ENCODE measurements around the gene BCLAF3. TPM values are rescaled to one million over a fixed set of nuclear protein-coding genes. Genes with fewer than 3 reads are reported as not detected.
A peak's percentile ranks its signal among the peaks of the same experiment; 100 is the strongest.

BCLAF3 gene
- total and polyA plus RNA-seq, 8 donors, result 2.2 to 6.9 (median 4.5) TPM

DNA sequence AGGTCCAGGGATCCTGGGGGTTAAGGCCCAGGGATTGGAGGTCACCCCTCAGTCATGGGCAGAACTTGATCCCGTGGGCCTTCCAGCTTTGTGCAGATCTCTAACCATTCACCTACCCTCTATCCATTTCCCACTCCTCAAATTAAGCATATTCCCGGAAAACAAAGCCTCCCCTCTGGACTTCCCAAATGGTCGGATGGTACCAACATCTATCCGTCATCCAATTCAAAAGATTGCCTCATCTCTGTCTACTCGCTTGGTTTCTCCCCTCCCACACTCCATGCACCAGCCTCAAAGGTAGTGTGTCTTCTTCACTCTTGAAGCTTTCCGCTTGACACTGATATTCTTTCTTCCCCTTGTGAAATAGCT, 473 bp upstream of the BCLAF3 start:
- H3K4me3 ChIP-seq, result peak overlapping the region in 2 of 4 donors; percentile 60 to 67
- intact Hi-C loops (cut with DNase I), result no loop called here
- DNase-seq, result no peak
- WGBS, 2 donors, result 47 to 63% methylated on average over 6 of the region's 6 CpGs
- H3K4me1 ChIP-seq, result no peaks in the 10 kb centered on the region
- no peak for FAIRE-seq
- no peaks in the 10 kb centered on the region for H3K27me3 ChIP-seq
- no peaks in the 10 kb centered on the region for H3K9me3 ChIP-seq
- H3K27ac ChIP-seq, result peak overlapping the region in 2 of 4 donors; percentile 33 to 72
- no peak for ATAC-seq
- H3K36me3 ChIP-seq, result no peaks in the 10 kb centered on the region
- TF ChIP-seq, protein P1, sequence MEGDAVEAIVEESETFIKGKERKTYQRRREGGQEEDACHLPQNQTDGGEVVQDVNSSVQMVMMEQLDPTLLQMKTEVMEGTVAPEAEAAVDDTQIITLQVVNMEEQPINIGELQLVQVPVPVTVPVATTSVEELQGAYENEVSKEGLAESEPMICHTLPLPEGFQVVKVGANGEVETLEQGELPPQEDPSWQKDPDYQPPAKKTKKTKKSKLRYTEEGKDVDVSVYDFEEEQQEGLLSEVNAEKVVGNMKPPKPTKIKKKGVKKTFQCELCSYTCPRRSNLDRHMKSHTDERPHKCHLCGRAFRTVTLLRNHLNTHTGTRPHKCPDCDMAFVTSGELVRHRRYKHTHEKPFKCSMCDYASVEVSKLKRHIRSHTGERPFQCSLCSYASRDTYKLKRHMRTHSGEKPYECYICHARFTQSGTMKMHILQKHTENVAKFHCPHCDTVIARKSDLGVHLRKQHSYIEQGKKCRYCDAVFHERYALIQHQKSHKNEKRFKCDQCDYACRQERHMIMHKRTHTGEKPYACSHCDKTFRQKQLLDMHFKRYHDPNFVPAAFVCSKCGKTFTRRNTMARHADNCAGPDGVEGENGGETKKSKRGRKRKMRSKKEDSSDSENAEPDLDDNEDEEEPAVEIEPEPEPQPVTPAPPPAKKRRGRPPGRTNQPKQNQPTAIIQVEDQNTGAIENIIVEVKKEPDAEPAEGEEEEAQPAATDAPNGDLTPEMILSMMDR (IDR thresholded peaks at IDR 0.05), result no peak

DNA sequence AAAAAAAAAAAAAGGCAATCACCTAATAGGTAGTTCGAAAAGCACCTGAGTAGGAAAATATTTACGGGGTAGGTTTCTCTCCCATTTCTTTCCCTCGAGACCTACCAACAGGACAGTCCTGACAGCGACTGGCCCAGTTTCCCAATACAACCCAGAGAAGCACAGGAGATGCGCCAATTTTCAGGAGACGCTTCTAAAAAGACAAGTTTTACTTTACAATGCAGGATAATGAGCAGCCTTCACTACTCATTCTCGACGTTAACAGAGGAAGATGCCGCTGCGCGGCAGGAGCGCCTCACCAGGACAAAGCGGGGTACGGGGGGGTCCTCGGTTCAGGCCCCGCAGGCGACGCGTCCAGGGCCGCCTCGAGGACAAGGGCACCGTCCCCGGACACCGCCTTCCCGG, 708 bp downstream of the BCLAF3 start:
- peak overlapping the region; percentile 49 to 67 (median 60) for H3K4me3 ChIP-seq
- H3K4me1 ChIP-seq, result no peaks in the 10 kb centered on the region
- intact Hi-C loops (cut with DNase I), result no loop called here
- H3K27ac ChIP-seq, result peak overlapping the region in 3 of 4 donors; percentile 42 to 84 (median 72)
- ATAC-seq (peak; percentile 4 to 52 (median 16)), DNase-seq (no peak), FAIRE-seq (no peak)
- TF ChIP-seq, protein P1 (IDR thresholded peaks at IDR 0.05), result no peak
- no peaks in the 10 kb centered on the region for H3K9me3 ChIP-seq
- no peaks in the 10 kb centered on the region for H3K36me3 ChIP-seq
- 1 to 17% methylated on average over 24 to 25 of the region's 25 CpGs for WGBS, 2 donors
- H3K27me3 ChIP-seq, result no peaks in the 10 kb centered on the region

DNA sequence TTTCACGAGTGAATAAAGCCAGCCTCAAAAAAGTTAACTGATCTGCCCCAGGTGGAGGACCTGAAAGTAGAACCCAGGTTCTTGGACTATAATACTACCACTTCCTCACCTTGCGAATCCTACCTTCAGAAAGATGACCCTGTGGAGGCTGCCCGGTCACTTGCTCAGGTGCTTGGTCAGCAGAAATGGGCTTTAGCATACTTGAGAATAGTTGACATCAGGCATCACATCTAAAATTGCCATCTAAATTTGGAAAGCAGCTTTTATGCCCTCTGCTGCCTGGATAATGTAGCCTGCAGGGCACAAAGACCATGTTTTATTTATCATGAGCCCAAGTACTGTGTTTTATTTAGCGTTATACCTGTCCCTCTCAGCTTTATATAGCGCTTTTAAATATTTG, 3.0 kb downstream of the BCLAF3 start:
- H3K9me3 ChIP-seq, result no peaks in the 10 kb centered on the region
- no peaks in the 10 kb centered on the region for H3K4me1 ChIP-seq
- no peaks in the 10 kb centered on the region for H3K36me3 ChIP-seq
- ATAC-seq (no peak), DNase-seq (no peak), FAIRE-seq (no peak)
- TF ChIP-seq, protein P1 (IDR thresholded peaks at IDR 0.05), result no peak
- no peak overlapping the region for H3K27ac ChIP-seq
- no peaks in the 10 kb centered on the region for H3K27me3 ChIP-seq
- H3K4me3 ChIP-seq, result no peak overlapping the region
- 81 to 83% methylated on average over 5 of the region's 5 CpGs for WGBS, 2 donors
- intact Hi-C loops (cut with DNase I), result no loop called here

DNA sequence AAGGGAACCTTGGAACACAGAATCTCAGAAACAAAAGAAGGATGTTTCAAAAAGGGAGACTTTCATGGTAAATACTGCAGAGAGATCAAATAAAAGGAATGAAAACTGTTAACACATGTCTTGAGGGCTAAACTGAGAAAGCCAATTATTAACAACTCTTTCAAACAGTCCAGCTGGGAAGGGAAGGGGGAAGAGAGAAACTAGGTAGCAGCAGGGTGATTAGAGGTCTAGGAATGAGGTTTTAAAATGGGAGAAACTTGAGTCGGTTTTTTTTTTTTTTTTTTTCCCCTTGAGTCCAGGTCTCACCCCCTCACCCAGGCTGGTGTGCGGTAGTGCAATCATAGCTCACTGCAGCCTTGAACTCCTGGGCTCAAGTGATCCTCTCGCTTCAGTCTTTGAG, 4.3 kb downstream of the BCLAF3 start:
- 62 to 72% methylated on average over 3 of the region's 3 CpGs for WGBS, 2 donors
- intact Hi-C loops (cut with DNase I), result no loop called here
- H3K9me3 ChIP-seq, result no peaks in the 10 kb centered on the region
- H3K27ac ChIP-seq, result no peak overlapping the region
- no peaks in the 10 kb centered on the region for H3K36me3 ChIP-seq
- TF ChIP-seq, protein P1 (IDR thresholded peaks at IDR 0.05), result no peak
- FAIRE-seq, result no peak
- no peak overlapping the region for H3K4me3 ChIP-seq
- H3K4me1 ChIP-seq, result no peaks in the 10 kb centered on the region
- no peak for DNase-seq
- no peaks in the 10 kb centered on the region for H3K27me3 ChIP-seq
- no peak for ATAC-seq

DNA sequence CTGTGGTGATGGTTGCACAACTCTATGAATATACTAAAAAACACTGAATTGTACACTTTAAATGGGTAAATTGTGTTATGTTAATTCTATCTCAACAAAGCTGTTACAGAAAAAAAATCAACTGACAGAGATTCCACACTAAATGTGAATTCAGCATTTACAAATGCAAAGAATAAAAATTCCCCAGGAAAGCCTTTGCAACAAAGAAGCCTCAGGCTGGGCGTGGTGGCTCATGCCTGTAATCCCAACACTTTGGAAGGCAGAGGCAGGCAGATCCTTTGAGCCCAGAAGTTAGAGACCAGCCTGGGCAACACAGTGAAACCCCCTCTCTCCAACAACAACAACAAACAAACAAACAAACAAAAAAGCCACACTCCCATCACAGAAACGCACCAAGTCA, 8.9 kb downstream of the BCLAF3 start:
- no peaks in the 10 kb centered on the region for H3K36me3 ChIP-seq
- no peak for FAIRE-seq
- 77 to 90% methylated on average over 2 of the region's 2 CpGs for WGBS, 2 donors

More for the DNA sequence above, 8.9 kb downstream of the BCLAF3 start:
- Histone ChIP-seq H3K27me3 (peaks cover 0 to 14% (median 0%) of the 10 kb centered on the region in 4 donors), H3K9me3 (no peaks in the 10 kb centered on the region), H3K4me3 (no peak overlapping the region), H3K27ac (no peak overlapping the region), H3K4me1 (no peaks in the 10 kb centered on the region)
- no peak for ATAC-seq
- TF ChIP-seq, protein P1 (IDR thresholded peaks at IDR 0.05), result no peak
- DNase-seq, result no peak
- intact Hi-C loops (cut with DNase I), result no loop called here
